ENCODE measurements around the gene ANAPC4. TPM values are rescaled to one million over a fixed set of nuclear protein-coding genes. Genes with fewer than 3 reads are reported as not detected.

ANAPC4 gene
- polyA plus RNA-seq, 2 of the 4 experiments (the other 2 are of a cell fraction): 15.7 to 21.2 TPM

GRCh38 chr4:25383647-25384046 lies 6.6 kb downstream of the ANAPC4 start:
- Histone ChIP-seq H3K4me1 (no peaks in the 10 kb centered on the region), H3K9me3 (no peaks in the 10 kb centered on the region), H3K4me3 (no peak overlapping the region), H3K27ac (no peak overlapping the region), H3K4me2 (no peak overlapping the region)
- ChIA-PET POLR2A (no interaction called here), CTCF (interaction anchor here (1.2 kb wide), 1 partner anchor 71 kb away, joined by 3 read pairs; the partner anchor contains the start of gene ZCCHC4)
- ATAC-seq (no peak), DNase-seq (ENCODE audit: low read depth in 1 of 2, low spot score in 1 of 2) (no peak), FAIRE-seq (no peak)
- TF ChIP-seq MYC (IDR thresholded peaks at IDR 0.05; ENCODE audit: borderline replicate concordance, low read length): no peak
- no peak for TF ChIP-seq HEYL (CRISPR knock-in tag; IDR thresholded peaks at IDR 0.05)
- TF ChIP-seq CBX2 (IDR thresholded peaks at IDR 0.05; ENCODE audit: borderline replicate concordance, low read depth): no peak
- no peak for TF ChIP-seq EHMT2 (IDR thresholded peaks at IDR 0.05; ENCODE audit: low read depth)
- TF ChIP-seq EP300 (IDR thresholded peaks at IDR 0.05): no peak
- no peak for TF ChIP-seq CHD2 (IDR thresholded peaks at IDR 0.05; ENCODE audit: low read length, partially characterized antibody)
- 38% methylated on average over 2 of the region's 2 CpGs for WGBS (ENCODE audit: missing lambda C conversion rate)

GRCh38 chr4:25386926-25387325 lies 9.9 kb downstream of the ANAPC4 start:
- POLR2A ChIA-PET: no interaction called here
- CTCF ChIA-PET: interaction anchor here (0.6 kb wide), 1 partner anchor 66 kb away, joined by 3 read pairs; no protein-coding TSS in a partner anchor
- TF ChIP-seq NFE2L2 (conservative IDR thresholded peaks at IDR 0.05; ENCODE audit: low read length) (no peak), REST (IDR thresholded peaks at IDR 0.05) (peak; percentile 59; the same call in 1 of the 2 replicates), CHD2 (IDR thresholded peaks at IDR 0.05; ENCODE audit: low read length, partially characterized antibody) (no peak)
- DNase-seq (ENCODE audit: low read depth in 1 of 2, low spot score in 1 of 2) (no peak), FAIRE-seq (no peak), ATAC-seq (no peak)
- Histone ChIP-seq H3K4me3 (no peak overlapping the region), H3K27ac (no peak overlapping the region), H3K4me2 (no peak overlapping the region), H3K4me1 (no peaks in the 10 kb centered on the region), H3K9me3 (no peaks in the 10 kb centered on the region)
- WGBS (ENCODE audit: missing lambda C conversion rate): 93% methylated on average over 2 of the region's 2 CpGs

GRCh38 chr4:25397305-25397704 lies 20.2 kb downstream of the ANAPC4 start:
- WGBS (ENCODE audit: missing lambda C conversion rate): 87% methylated on average over 3 of the region's 3 CpGs
- no peak for ATAC-seq
- H3K27ac ChIP-seq: no peak overlapping the region
- peaks cover 17% of the 10 kb centered on the region; the same call in 2 of the 3 replicates for H3K9me3 ChIP-seq
- no peak overlapping the region for H3K4me3 ChIP-seq
- DNase-seq (ENCODE audit: low read depth in 1 of 2, low spot score in 1 of 2): no peak
- H3K4me1 ChIP-seq: peaks cover 18% of the 10 kb centered on the region
- no peak for TF ChIP-seq PHF8 (IDR thresholded peaks at IDR 0.05; ENCODE audit: borderline replicate concordance, low read depth)
- no peak for TF ChIP-seq USF2 (IDR thresholded peaks at IDR 0.05)
- no peak overlapping the region for H3K4me2 ChIP-seq
- CTCF ChIA-PET: interaction anchor here (0.6 kb wide), 1 partner anchor 31 kb away, joined by 3 read pairs; no protein-coding TSS in a partner anchor
- no peak for FAIRE-seq
- POLR2A ChIA-PET: no interaction called here

- TF ChIP-seq FOSL2 (IDR thresholded peaks at IDR 0.05): no peak
- no peak for TF ChIP-seq FOSL2 (CRISPR knock-in tag; IDR thresholded peaks at IDR 0.05)
- no peak for TF ChIP-seq CBX2 (IDR thresholded peaks at IDR 0.05; ENCODE audit: borderline replicate concordance, low read depth)
- ATAC-seq (no peak), FAIRE-seq (no peak), DNase-seq (ENCODE audit: low read depth in 1 of 2, low spot score in 1 of 2) (no peak)
- peaks cover 17% of the 10 kb centered on the region; the same call in 2 of the 3 replicates for H3K9me3 ChIP-seq
- H3K27ac ChIP-seq: no peak overlapping the region
- peaks cover 18% of the 10 kb centered on the region for H3K4me1 ChIP-seq
- H3K4me2 ChIP-seq: no peak overlapping the region
- POLR2A ChIA-PET: no interaction called here
- no peak overlapping the region for H3K4me3 ChIP-seq
- CTCF ChIA-PET: no interaction called here
- WGBS (ENCODE audit: missing lambda C conversion rate): 92% methylated on average over 4 of the region's 4 CpGs
Measured at GRCh38 chr4:25399510-25399909, 22.4 kb downstream of the ANAPC4 start.
